ENCODE data around the gene RAB33B.

DNA sequence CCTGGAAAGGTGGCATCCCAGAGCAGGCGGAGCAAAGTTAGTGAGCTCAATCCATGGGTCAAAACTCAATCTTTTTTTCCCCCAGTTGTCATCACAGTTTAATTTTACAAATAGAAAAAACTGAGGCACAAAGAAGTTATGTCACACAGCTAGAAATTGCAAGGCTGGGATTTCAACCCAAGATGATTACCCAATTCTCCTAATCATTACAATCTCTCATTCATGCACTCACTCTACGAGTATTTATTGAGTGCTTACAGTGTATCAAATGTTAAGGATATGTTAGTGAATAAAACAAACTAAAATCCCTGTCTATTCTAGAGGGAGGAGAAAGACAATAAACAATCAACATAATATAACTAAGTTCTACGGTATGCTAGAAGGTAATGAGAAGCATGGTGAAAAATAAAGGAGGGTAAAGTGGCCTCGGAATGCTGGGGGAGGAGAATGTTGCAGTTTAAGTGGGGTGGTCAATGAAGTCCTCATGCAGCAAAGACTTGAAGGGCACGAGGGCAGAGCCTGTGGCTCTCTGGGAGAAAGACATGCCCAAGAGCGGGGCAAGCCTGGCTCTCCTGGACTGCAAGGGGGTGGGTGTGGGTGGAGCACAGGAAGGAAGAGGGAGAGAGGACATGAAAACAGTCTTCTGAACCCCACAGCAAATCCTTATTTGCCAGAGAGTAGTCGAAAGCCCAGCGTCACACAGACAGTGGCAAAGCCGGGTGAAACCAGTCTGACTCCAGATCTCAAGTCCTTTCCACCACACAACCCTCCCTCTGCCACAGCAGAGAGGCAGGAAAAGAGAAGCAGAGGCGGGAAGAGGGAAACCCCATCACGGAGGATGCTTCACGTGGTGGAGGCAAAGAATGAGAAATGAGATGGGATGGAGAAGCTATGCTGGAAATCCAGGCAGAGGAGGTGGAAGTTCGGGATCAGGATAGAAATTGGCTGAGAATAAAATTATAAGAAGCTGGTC is 48.3 kb downstream of the RAB33B start:
- TF ChIP-seq EP300 (IDR thresholded peaks at IDR 0.05; ENCODE audit: low read depth) (no peak), POLR2A (IDR thresholded peaks at IDR 0.05) (no peak), POLR2AphosphoS5 (IDR thresholded peaks at IDR 0.05) (no peak)
- TF ChIP-seq, protein P1, sequence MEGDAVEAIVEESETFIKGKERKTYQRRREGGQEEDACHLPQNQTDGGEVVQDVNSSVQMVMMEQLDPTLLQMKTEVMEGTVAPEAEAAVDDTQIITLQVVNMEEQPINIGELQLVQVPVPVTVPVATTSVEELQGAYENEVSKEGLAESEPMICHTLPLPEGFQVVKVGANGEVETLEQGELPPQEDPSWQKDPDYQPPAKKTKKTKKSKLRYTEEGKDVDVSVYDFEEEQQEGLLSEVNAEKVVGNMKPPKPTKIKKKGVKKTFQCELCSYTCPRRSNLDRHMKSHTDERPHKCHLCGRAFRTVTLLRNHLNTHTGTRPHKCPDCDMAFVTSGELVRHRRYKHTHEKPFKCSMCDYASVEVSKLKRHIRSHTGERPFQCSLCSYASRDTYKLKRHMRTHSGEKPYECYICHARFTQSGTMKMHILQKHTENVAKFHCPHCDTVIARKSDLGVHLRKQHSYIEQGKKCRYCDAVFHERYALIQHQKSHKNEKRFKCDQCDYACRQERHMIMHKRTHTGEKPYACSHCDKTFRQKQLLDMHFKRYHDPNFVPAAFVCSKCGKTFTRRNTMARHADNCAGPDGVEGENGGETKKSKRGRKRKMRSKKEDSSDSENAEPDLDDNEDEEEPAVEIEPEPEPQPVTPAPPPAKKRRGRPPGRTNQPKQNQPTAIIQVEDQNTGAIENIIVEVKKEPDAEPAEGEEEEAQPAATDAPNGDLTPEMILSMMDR (IDR thresholded peaks at IDR 0.05): no peak

Data from transverse colon (tissue), 4 donors.